BE2C (cell line): ENCODE measurements around the gene EHBP1.

Experiments
- DNase-seq: peaks from one replicate; pipeline ENCODE4 v3.0.0-alpha.2; 2020
- H3K27me3 ChIP-seq: fragments of 250-450 bp; sonication (Bioruptor Pico); 2 replicates; pipeline ENCODE4 v1.5.1; 2020; ENCODE audit warnings: mild to moderate bottlenecking
- H3K36me3 ChIP-seq: fragments of 250-450 bp; sonication (Bioruptor Pico); 2 replicates; pipeline ENCODE4 v1.5.1; 2020; ENCODE audit warnings: mild to moderate bottlenecking
- H3K4me1 ChIP-seq: fragments of 250-450 bp; sonication (Bioruptor Pico); 2 replicates; pipeline ENCODE4 v1.5.1; 2020
- H3K4me3 ChIP-seq: 2 replicates; pipeline ENCODE4 v1.5.1; 2011; ENCODE audit warnings: low read depth, low read length
- H3K9me3 ChIP-seq: fragments of 250-450 bp; sonication (Bioruptor Pico); 2 replicates; pipeline ENCODE4 v1.5.1; 2020
- CTCF ChIP-seq: IDR thresholded peaks from 2 replicates; pipeline ENCODE4 v1.5.1; 2012; ENCODE audit warnings: mild to moderate bottlenecking, low read depth, low read length

The EHBP1 gene

GRCh38 chr2:62868947-62869346 lies 163.4 kb downstream of the EHBP1 start:
- H3K4me1 ChIP-seq, result no peaks in the 10 kb centered on the region
- no peaks in the 10 kb centered on the region; the same call in 1 of the 2 replicates for H3K36me3 ChIP-seq
- DNase-seq, result no peak
- no peak overlapping the region for H3K4me3 ChIP-seq
- TF ChIP-seq CTCF, result no peak
- H3K9me3 ChIP-seq, result no peaks in the 10 kb centered on the region
- H3K27me3 ChIP-seq, result no peaks in the 10 kb centered on the region

GRCh38 chr2:62870966-62871365 lies 165.5 kb downstream of the EHBP1 start:
- no peak for TF ChIP-seq CTCF

GRCh38 chr2:62871506-62871905 lies 166.0 kb downstream of the EHBP1 start:
- Histone ChIP-seq H3K27me3 (no peaks in the 10 kb centered on the region), H3K4me1 (no peaks in the 10 kb centered on the region), H3K36me3 (no peaks in the 10 kb centered on the region; the same call in 1 of the 2 replicates), H3K4me3 (no peak overlapping the region), H3K9me3 (no peaks in the 10 kb centered on the region)
- DNase-seq, result no peak
- no peak for TF ChIP-seq CTCF

More at GRCh38 chr2:62870966-62871365, 165.5 kb downstream of the EHBP1 start:
- H3K9me3 ChIP-seq, result no peaks in the 10 kb centered on the region
- H3K36me3 ChIP-seq, result no peaks in the 10 kb centered on the region
- no peak for DNase-seq
- no peaks in the 10 kb centered on the region for H3K4me1 ChIP-seq
- no peaks in the 10 kb centered on the region for H3K27me3 ChIP-seq
- no peak overlapping the region for H3K4me3 ChIP-seq

- Histone ChIP-seq H3K36me3 (no peaks in the 10 kb centered on the region; the same call in 1 of the 2 replicates), H3K27me3 (no peaks in the 10 kb centered on the region), H3K9me3 (no peaks in the 10 kb centered on the region), H3K4me1 (no peaks in the 10 kb centered on the region), H3K4me3 (no peak overlapping the region)
- no peak for TF ChIP-seq CTCF
- no peak for DNase-seq
Observed at GRCh38 chr2:62873603-62874002, 168.1 kb downstream of the EHBP1 start.

- no peaks in the 10 kb centered on the region for H3K4me1 ChIP-seq
- no peak for DNase-seq
- TF ChIP-seq CTCF, result no peak
- H3K27me3 ChIP-seq, result no peaks in the 10 kb centered on the region
- H3K36me3 ChIP-seq, result no peaks in the 10 kb centered on the region; the same call in 1 of the 2 replicates
- H3K4me3 ChIP-seq, result no peak overlapping the region
- no peaks in the 10 kb centered on the region for H3K9me3 ChIP-seq
Observed at GRCh38 chr2:62874881-62875383, 169.4 kb downstream of the EHBP1 start.

GRCh38 chr2:62881162-62881795 lies 175.8 kb downstream of the EHBP1 start:
- Histone ChIP-seq H3K4me1 (no peaks in the 10 kb centered on the region), H3K27me3 (no peaks in the 10 kb centered on the region), H3K9me3 (no peaks in the 10 kb centered on the region), H3K36me3 (no peaks in the 10 kb centered on the region; the same call in 1 of the 2 replicates), H3K4me3 (no peak overlapping the region)
- no peak for DNase-seq
- no peak for TF ChIP-seq CTCF
